ENCODE measurements around the gene ELFN1. TPM values are rescaled to one million over a fixed set of nuclear protein-coding genes. Genes with fewer than 3 reads are reported as not detected.

ELFN1 gene
- 0.56 and 1.2 TPM in 2 replicates for total RNA-seq

- no peak for DNase-seq
Observed at GRCh38 chr7:1669954-1670893, at the start of gene ELFN1. ELFN1 (plus strand) TSS chr7:1670277; CDS start chr7:1744597, 74,320 bp downstream.

- DNase-seq, result no peak
Observed at GRCh38 chr7:1620835-1621234, 49.2 kb upstream of the ELFN1 start.

- DNase-seq, result no peak
Observed at GRCh38 chr7:1621718-1622117, 48.4 kb upstream of the ELFN1 start.

GRCh38 chr7:1622441-1622840 lies 47.6 kb upstream of the ELFN1 start:
- no peak for DNase-seq

- DNase-seq, result no peak
Observed at GRCh38 chr7:1623810-1624209, 46.3 kb upstream of the ELFN1 start.

- no peak for DNase-seq
Observed at GRCh38 chr7:1624999-1625927, 44.8 kb upstream of the ELFN1 start.

- DNase-seq, result no peak
Observed at GRCh38 chr7:1626769-1627168, 43.3 kb upstream of the ELFN1 start.

- no peak for DNase-seq
Observed at GRCh38 chr7:1630700-1631336, 39.3 kb upstream of the ELFN1 start.

GRCh38 chr7:1631678-1632077 lies 38.4 kb upstream of the ELFN1 start:
- no peak for DNase-seq

- no peak for DNase-seq
Observed at GRCh38 chr7:1632506-1632905, 37.6 kb upstream of the ELFN1 start.

GRCh38 chr7:1632916-1633785 lies 36.9 kb upstream of the ELFN1 start:
- no peak for DNase-seq

GRCh38 chr7:1635401-1635800 lies 34.7 kb upstream of the ELFN1 start:
- no peak for DNase-seq

- DNase-seq, result no peak
Observed at GRCh38 chr7:1637155-1637554, 32.9 kb upstream of the ELFN1 start.

GRCh38 chr7:1638215-1638661 lies 31.8 kb upstream of the ELFN1 start:
- no peak for DNase-seq

- DNase-seq, result no peak
Observed at GRCh38 chr7:1639071-1639470, 31.0 kb upstream of the ELFN1 start.

- DNase-seq, result no peak
Observed at GRCh38 chr7:1639532-1640175, 30.4 kb upstream of the ELFN1 start.

GRCh38 chr7:1640376-1641172 lies 29.5 kb upstream of the ELFN1 start:
- DNase-seq, result no peak

GRCh38 chr7:1641173-1641572 lies 28.9 kb upstream of the ELFN1 start:
- no peak for DNase-seq

GRCh38 chr7:1641661-1642260 lies 28.3 kb upstream of the ELFN1 start:
- no peak for DNase-seq

- no peak for DNase-seq
Observed at GRCh38 chr7:1642291-1642731, 27.8 kb upstream of the ELFN1 start.

All from dermis blood vessel endothelial cell (primary cell).